AG08396 (cell line): Measurements from ENCODE around the gene C3orf52.

ENCODE experiments used
- DNase-seq: peaks from one replicate; pipeline ENCODE4 v3.0.0; 2012; ENCODE audit warnings: low spot score, mixed read lengths

The C3orf52 gene

GRCh38 chr3:112136959-112137693, 50.9 kb downstream of the C3orf52 start:
- no peak for DNase-seq

GRCh38 chr3:112137781-112138180, 51.6 kb downstream of the C3orf52 start:
- DNase-seq: no peak

- DNase-seq: no peak
These were observed 52.2 kb downstream of the C3orf52 start for GRCh38 chr3:112138219-112138969.

- DNase-seq: no peak
These were observed 54.4 kb downstream of the C3orf52 start for GRCh38 chr3:112140584-112140983.

- DNase-seq: no peak
These were observed 55.1 kb downstream of the C3orf52 start for GRCh38 chr3:112141293-112141692.

- DNase-seq: no peak
These were observed 57.1 kb downstream of the C3orf52 start for GRCh38 chr3:112143251-112143650.

GRCh38 chr3:112143689-112144088, 57.5 kb downstream of the C3orf52 start:
- DNase-seq: no peak

GRCh38 chr3:112149136-112149535, 62.9 kb downstream of the C3orf52 start:
- DNase-seq: no peak

- DNase-seq: no peak
These were observed 81.6 kb downstream of the C3orf52 start for GRCh38 chr3:112167758-112168157.
